Amniotic stem cell (primary cell): ENCODE results near the gene SLC26A1.

Experiments used
- DNase-seq: peaks from one replicate; lab custom pipeline; 2025; lab: John Stamatoyannopoulos, UW

Gene SLC26A1

GRCh38 chr4:1029529-1029928, 36.3 kb upstream of the SLC26A1 start:
- no peak for DNase-seq

GRCh38 chr4:1028574-1029220, 35.5 kb upstream of the SLC26A1 start:
- DNase-seq, result no peak

- no peak for DNase-seq
These were observed 34.7 kb upstream of the SLC26A1 start for GRCh38 chr4:1027915-1028238.

GRCh38 chr4:1027219-1027914, 34.2 kb upstream of the SLC26A1 start:
- no peak for DNase-seq

- DNase-seq, result no peak
These were observed 32.9 kb upstream of the SLC26A1 start for GRCh38 chr4:1026115-1026514.

GRCh38 chr4:1024882-1025545, 31.8 kb upstream of the SLC26A1 start:
- no peak for DNase-seq

- DNase-seq, result no peak
These were observed 30.9 kb upstream of the SLC26A1 start for GRCh38 chr4:1023895-1024740.

- no peak for DNase-seq
These were observed 30.0 kb upstream of the SLC26A1 start for GRCh38 chr4:1023075-1023640.

- no peak for DNase-seq
These were observed 29.5 kb upstream of the SLC26A1 start for GRCh38 chr4:1022739-1023066.

GRCh38 chr4:1022051-1022738, 29.0 kb upstream of the SLC26A1 start:
- DNase-seq, result no peak

- DNase-seq, result no peak
These were observed 28.3 kb upstream of the SLC26A1 start for GRCh38 chr4:1021386-1022050.

GRCh38 chr4:1019729-1020470, 26.7 kb upstream of the SLC26A1 start:
- no peak for DNase-seq

GRCh38 chr4:1019320-1019719, 26.1 kb upstream of the SLC26A1 start:
- no peak for DNase-seq

- no peak for DNase-seq
These were observed 25.2 kb upstream of the SLC26A1 start for GRCh38 chr4:1018147-1019020.

- DNase-seq, result no peak
These were observed 24.5 kb upstream of the SLC26A1 start for GRCh38 chr4:1017706-1018105.

- DNase-seq, result no peak
These were observed 24.0 kb upstream of the SLC26A1 start for GRCh38 chr4:1017211-1017610.

GRCh38 chr4:1015746-1016145, 22.5 kb upstream of the SLC26A1 start:
- no peak for DNase-seq

GRCh38 chr4:1015179-1015578, 22.0 kb upstream of the SLC26A1 start:
- no peak for DNase-seq
